ENCODE data around the gene TBC1D10B. TPM values are rescaled to one million over a fixed set of nuclear protein-coding genes. Genes with fewer than 3 reads are reported as not detected.
A peak's percentile ranks its signal among the peaks of the same experiment; 100 is the strongest.

The TBC1D10B gene
- total and polyA plus RNA-seq, 9 of the 15 experiments (the other 6 are each of a cell fraction or from before 2014, with no cell fraction given) = 2.2 to 55.4 (median 17.5) TPM

- TF ChIP-seq REST (IDR thresholded peaks at IDR 0.05; ENCODE audit: borderline replicate concordance) (peak; percentile 97), REST (CRISPR knock-in tag; IDR thresholded peaks at IDR 0.05; ENCODE audit: low read depth) (no peak), CREB3L1 (IDR thresholded peaks at IDR 0.05; ENCODE audit: borderline replicate concordance, low read depth) (peak; percentile 48; the same call in 1 of the 2 replicates), HDGF (IDR thresholded peaks at IDR 0.05) (no peak), POLR2AphosphoS2 (IDR thresholded peaks at IDR 0.05; ENCODE audit: low read length) (no peak), ZNF398 (CRISPR knock-in tag; IDR thresholded peaks at IDR 0.05) (no peak), FOXA3 (CRISPR knock-in tag; conservative IDR thresholded peaks at IDR 0.05 in 1 of 2, IDR thresholded peaks at IDR 0.05 in 1 of 2) (peak; percentile 68 to 82; a peak in 3 of 4 replicates), ZBTB5 (IDR thresholded peaks at IDR 0.05) (no peak), JUND (IDR thresholded peaks at IDR 0.05; ENCODE audit: borderline replicate concordance, low read depth, low read length) (peak; percentile 97), JUND (tag; IDR thresholded peaks at IDR 0.05; ENCODE audit: borderline replicate concordance, low read depth, low read length) (peak; percentile 93; the same call in 2 of the 3 replicates), TAF1 (IDR thresholded peaks at IDR 0.05; ENCODE audit: control insufficient read depth, extremely low read depth, insufficient read depth, low read length, severe bottlenecking) (peak; percentile 50)
- TF ChIP-seq, protein P1, sequence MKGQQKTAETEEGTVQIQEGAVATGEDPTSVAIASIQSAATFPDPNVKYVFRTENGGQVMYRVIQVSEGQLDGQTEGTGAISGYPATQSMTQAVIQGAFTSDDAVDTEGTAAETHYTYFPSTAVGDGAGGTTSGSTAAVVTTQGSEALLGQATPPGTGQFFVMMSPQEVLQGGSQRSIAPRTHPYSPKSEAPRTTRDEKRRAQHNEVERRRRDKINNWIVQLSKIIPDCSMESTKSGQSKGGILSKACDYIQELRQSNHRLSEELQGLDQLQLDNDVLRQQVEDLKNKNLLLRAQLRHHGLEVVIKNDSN (CRISPR knock-in tag; IDR thresholded peaks at IDR 0.05) = no peak
Measured at GRCh38 chr16:30381291-30382041, 11.2 kb upstream of the TBC1D10B start (continued).

All from K562 (cell line).